Measurements from ENCODE around the gene BPIFB3.

DNA sequence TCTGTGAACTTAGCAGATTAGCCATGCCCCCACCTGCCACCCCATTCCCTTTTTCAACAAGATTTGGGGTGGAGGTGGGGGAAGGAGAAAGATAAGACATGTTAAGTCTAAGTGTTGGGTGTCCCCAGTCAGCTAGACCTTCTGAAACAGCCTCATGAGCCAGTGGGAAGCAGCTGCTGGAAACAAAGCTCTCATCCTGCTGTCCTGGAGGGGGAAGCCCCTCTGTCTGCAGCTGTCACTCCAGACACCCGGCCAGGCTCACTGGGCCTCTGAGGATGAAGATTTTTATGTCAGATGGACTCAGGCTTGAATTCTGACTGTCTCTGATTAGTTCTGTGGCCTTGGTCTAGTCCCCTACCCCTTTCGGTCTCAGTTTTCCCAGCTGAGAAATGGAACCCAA is 1.1 kb downstream of the BPIFB3 start:
- TF ChIP-seq, protein P1, sequence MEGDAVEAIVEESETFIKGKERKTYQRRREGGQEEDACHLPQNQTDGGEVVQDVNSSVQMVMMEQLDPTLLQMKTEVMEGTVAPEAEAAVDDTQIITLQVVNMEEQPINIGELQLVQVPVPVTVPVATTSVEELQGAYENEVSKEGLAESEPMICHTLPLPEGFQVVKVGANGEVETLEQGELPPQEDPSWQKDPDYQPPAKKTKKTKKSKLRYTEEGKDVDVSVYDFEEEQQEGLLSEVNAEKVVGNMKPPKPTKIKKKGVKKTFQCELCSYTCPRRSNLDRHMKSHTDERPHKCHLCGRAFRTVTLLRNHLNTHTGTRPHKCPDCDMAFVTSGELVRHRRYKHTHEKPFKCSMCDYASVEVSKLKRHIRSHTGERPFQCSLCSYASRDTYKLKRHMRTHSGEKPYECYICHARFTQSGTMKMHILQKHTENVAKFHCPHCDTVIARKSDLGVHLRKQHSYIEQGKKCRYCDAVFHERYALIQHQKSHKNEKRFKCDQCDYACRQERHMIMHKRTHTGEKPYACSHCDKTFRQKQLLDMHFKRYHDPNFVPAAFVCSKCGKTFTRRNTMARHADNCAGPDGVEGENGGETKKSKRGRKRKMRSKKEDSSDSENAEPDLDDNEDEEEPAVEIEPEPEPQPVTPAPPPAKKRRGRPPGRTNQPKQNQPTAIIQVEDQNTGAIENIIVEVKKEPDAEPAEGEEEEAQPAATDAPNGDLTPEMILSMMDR (IDR thresholded peaks at IDR 0.05; ENCODE audit: poor library complexity): no peak
- no peak for TF ChIP-seq EZH2 (IDR thresholded peaks at IDR 0.05; ENCODE audit: borderline replicate concordance)
